T-helper 2 cell treated with Interferon-gamma antibody and Interleukin-4, amounts not matched to agents 5 μg/mL and 100 μg/mL, for 36 hours (primary cell): ENCODE measurements around the gene DIDO1.
A peak's percentile ranks its signal among the peaks of the same experiment; 100 is the strongest.

Source experiments
- DNase-seq: peaks from one replicate; pipeline ENCODE4 v3.0.0; 2021; ENCODE audit warnings: low spot score
- H3K27ac Mint-ChIP-seq: one replicate; pipeline ENCODE4 v1.8.0; 2021; ENCODE audit warnings: mild to moderate bottlenecking, mixed read lengths
- H3K27me3 Mint-ChIP-seq: one replicate; pipeline ENCODE4 v1.8.0; 2021; ENCODE audit warnings: low read depth, mixed read lengths
- H3K36me3 Mint-ChIP-seq: one replicate; pipeline ENCODE4 v1.8.0; 2021; ENCODE audit warnings: low read depth, mixed read lengths
- H3K4me1 Mint-ChIP-seq: one replicate; pipeline ENCODE4 v1.8.0; 2021; ENCODE audit warnings: low read depth, mixed read lengths
- H3K4me3 Mint-ChIP-seq: one replicate; pipeline ENCODE4 v1.8.0; 2022; ENCODE audit warnings: mild to moderate bottlenecking, moderate library complexity, mixed read lengths
- H3K9me3 Mint-ChIP-seq: one replicate; pipeline ENCODE4 v1.8.0; 2021; ENCODE audit warnings: mixed read lengths

Gene DIDO1

GRCh38 chr20:62926229-62927127 is at the start of gene DIDO1:
Gene DIDO1, minus strand, starts transcription at chr20:62926505.
- Mint-ChIP-seq H3K27me3 (no peaks in the 10 kb centered on the region), H3K9me3 (no peaks in the 10 kb centered on the region), H3K36me3 (peaks cover 27% of the 10 kb centered on the region), H3K27ac (peak within 1 kb of the TSS; percentile 90), H3K4me3 (peak within 1 kb of the TSS; percentile 94), H3K4me1 (peaks cover 53% of the 10 kb centered on the region)
- peak; percentile 92 for DNase-seq

- Mint-ChIP-seq H3K4me1 (peaks cover 32% of the 10 kb centered on the region), H3K36me3 (no peaks in the 10 kb centered on the region), H3K27me3 (peaks cover 67% of the 10 kb centered on the region), H3K4me3 (no peak overlapping the region), H3K9me3 (no peaks in the 10 kb centered on the region), H3K27ac (no peak overlapping the region)
- DNase-seq, result no peak
Measured at GRCh38 chr20:62975251-62975760, 49.0 kb upstream of the DIDO1 start.

DNA sequence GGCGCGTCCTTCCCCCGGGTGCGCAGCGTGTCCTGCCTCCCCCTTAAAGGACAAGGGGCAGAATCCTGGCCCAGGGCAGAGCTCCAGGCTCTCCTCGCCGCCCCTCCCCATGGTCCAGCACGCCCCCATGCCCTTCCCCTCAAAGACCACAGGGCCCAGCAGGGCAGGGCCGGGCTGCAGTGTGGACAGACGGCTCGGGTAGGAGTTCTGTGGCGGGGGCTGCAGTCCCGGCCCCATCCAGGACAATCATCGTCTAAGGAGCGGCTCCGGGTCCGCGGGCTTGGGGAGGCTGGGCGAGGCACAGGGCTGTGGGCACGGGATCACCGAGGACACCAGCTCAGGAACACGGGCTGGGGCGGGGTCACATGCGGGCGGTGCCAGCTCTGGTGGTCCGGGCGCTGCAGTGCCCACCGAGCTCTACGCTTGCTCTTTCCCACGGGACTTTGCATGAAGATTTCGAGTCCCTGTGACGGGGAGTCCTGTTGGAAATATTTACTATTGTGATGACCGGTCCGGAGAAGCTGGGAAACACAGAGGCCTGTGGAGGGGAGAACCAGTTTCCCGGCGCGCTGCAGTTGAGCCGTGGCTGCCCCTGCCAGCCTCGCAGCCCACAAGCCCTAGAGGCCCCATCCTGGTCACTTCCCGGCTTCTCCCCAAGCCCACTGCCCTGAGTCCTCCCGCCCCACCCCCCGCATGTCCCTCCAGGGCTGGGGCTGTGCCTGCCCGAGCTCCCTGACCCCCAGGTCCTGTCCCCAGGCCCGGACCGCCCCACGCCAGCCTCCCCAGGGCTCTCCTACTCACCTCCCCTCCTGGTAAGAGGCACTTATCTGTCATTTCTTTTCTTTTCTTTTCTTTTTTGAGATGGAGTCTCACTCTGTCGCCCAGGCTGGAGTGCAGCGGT is 46.8 kb upstream of the DIDO1 start:
- DNase-seq, result no peak
- Mint-ChIP-seq H3K4me1 (peaks cover 20% of the 10 kb centered on the region), H3K4me3 (no peak overlapping the region), H3K9me3 (no peaks in the 10 kb centered on the region), H3K27ac (no peak overlapping the region), H3K27me3 (peaks cover 51% of the 10 kb centered on the region), H3K36me3 (no peaks in the 10 kb centered on the region)

GRCh38 chr20:62971950-62972844 is 45.9 kb upstream of the DIDO1 start:
- DNase-seq, result peak; percentile 80
- Mint-ChIP-seq H3K4me3 (peak overlapping the region; percentile 33), H3K9me3 (no peaks in the 10 kb centered on the region), H3K36me3 (no peaks in the 10 kb centered on the region), H3K27ac (no peak overlapping the region), H3K4me1 (peaks cover 11% of the 10 kb centered on the region), H3K27me3 (peaks cover 50% of the 10 kb centered on the region)

DNA sequence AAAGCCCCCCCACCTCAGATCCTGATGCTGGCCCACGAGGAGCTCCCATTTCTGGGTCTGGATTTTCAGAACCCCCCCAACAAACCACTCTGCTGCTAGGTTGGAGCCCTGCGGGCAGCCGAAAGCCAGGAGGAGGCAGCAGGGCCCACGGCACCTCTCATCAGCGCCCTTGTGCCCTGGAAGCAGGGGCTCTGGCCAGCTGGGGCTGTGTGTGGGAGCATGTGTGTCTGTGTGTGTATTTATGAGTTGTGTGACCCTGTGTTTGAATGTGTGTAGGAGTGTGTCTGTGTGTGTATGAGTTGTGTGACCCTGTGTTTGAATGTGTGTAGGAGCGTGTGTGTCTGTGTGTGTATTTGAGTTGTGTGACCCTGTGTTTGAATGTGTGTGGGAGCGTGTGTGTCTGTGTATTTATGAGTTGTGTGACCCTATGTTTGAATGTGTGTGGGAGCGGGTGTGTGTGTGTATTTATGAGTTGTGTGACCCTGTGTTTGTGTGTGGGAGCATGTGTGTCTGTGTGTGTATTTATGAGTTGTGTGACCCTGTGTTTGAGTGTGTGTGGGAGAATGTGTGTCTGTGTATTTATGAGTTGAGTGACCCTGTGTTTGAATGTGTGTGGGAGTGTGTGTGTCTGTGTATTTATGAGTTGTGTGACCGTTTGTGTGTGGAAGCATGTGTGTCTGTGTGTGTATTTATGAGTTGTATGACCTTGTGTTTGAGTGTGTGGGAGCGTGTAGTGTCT is 45.1 kb upstream of the DIDO1 start:
- Mint-ChIP-seq H3K27me3 (peaks cover 45% of the 10 kb centered on the region), H3K9me3 (no peaks in the 10 kb centered on the region), H3K36me3 (no peaks in the 10 kb centered on the region), H3K4me1 (peaks cover 11% of the 10 kb centered on the region), H3K27ac (no peak overlapping the region), H3K4me3 (no peak overlapping the region)
- no peak for DNase-seq

DNA sequence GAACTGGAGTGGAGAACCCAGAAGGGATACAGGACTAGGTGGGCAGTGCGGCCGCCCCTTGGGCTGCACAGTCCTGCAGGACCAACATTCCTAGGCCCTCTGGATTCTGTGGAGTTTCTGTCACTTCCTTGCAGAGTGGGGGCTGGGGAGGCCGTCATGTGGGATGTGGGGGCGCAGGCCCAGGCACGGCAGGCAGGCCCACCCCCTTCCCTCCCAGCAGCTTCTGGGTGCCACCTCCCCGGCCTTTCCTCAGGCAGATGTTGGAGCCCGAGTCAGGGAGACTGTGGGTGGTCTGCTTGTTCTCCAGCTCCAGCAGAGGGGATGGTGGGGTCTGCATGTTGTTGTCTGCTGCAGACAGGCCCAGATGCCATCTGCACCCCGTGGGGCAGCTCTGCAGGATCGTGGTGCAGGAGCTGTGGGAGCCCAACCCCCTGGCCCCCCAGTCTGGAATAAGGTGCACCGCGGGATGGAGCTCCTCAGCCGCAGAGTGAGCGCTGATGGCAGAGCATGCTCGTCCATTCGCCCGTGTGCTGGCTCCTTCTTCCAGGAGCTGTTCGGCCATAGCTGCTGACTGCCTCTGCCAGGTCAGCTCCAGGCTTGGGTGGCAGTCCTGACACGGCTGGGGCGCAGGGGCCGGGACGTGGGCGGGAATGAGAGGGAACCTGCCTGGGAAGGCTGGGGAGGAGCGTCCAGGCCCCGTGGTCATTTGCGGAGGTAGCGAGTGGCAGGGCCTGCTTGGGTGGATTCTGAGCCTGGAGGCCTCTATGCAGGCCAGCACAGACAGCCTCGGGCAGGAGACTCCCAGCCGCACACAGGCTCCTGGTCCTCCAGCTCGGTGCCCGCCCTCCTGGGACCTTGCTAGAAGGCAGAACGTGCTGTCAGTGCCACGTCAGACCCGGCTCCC is 44.3 kb upstream of the DIDO1 start:
- Mint-ChIP-seq H3K27me3 (peaks cover 41% of the 10 kb centered on the region), H3K9me3 (no peaks in the 10 kb centered on the region), H3K27ac (no peak overlapping the region), H3K4me3 (no peak overlapping the region), H3K4me1 (peaks cover 11% of the 10 kb centered on the region), H3K36me3 (no peaks in the 10 kb centered on the region)
- no peak for DNase-seq

DNA sequence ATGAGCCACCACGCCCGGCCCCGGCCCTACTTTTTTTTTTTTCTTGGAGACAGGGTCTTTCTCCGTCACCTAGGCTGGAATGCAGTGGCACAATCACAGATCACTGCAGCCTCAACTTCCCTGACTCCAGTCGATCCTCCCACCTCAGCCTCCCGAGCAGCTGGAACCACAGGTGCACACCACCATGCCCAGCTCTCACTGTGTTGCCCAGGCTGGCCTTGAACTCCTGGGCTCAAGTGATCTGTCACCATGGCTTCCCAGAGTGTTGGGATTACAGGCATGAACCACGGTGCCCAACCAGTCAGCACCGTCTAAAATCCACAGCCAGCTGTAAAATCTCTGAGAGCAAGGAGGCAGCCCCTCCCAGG is 43.6 kb upstream of the DIDO1 start:
- Mint-ChIP-seq H3K4me3 (no peak overlapping the region), H3K27ac (no peak overlapping the region), H3K9me3 (no peaks in the 10 kb centered on the region), H3K27me3 (peaks cover 36% of the 10 kb centered on the region), H3K36me3 (no peaks in the 10 kb centered on the region), H3K4me1 (peaks cover 11% of the 10 kb centered on the region)
- no peak for DNase-seq

- Mint-ChIP-seq H3K27me3 (peaks cover 30% of the 10 kb centered on the region), H3K9me3 (no peaks in the 10 kb centered on the region), H3K27ac (no peak overlapping the region), H3K4me1 (peaks cover 11% of the 10 kb centered on the region), H3K4me3 (no peak overlapping the region), H3K36me3 (no peaks in the 10 kb centered on the region)
- DNase-seq, result no peak
Measured at GRCh38 chr20:62969179-62969760, 43.0 kb upstream of the DIDO1 start.

- Mint-ChIP-seq H3K27ac (no peak overlapping the region), H3K4me1 (peaks cover 11% of the 10 kb centered on the region), H3K27me3 (peaks cover 23% of the 10 kb centered on the region), H3K4me3 (no peak overlapping the region), H3K9me3 (no peaks in the 10 kb centered on the region), H3K36me3 (no peaks in the 10 kb centered on the region)
- no peak for DNase-seq
Measured at GRCh38 chr20:62968378-62969178, 42.3 kb upstream of the DIDO1 start.

DNA sequence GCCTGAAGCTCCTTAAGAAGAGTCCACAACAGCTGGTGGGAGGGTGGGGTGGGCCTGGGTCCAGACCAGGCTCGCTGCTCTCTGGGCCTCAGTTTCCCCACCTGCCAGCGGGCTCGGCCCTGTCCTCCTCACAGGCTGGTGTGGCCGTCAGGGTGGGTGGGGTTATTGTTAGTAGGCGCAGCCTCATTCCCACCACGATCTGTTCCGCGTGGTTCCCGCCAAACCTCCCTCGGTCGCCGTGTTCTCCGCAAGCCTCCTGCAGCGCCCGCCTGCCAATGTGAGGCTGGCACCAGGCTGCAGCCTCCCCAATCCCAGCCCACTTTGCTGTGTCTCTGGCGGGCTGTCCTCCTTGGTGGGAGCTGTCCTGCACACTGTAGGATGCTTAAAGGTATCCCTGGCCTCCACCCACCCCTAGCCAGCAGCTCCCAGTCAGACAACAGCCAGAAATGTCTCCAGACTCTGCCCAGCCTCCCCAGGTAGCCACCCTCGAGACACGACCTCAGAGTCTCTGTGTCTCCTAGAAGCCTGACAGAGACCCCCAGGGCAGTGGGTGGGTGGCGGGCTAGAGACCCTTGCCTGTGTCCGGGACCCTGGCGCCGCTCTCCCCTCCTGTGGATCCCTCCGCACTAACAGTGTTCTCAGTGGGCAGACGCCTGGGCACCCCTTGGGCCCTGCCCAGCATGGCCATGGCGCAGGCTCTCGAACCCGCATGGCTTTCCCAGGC is 41.5 kb upstream of the DIDO1 start:
- peaks cover 11% of the 10 kb centered on the region for H3K4me1 Mint-ChIP-seq
- H3K4me3 Mint-ChIP-seq, result no peak overlapping the region
- H3K36me3 Mint-ChIP-seq, result no peaks in the 10 kb centered on the region
- no peak for DNase-seq
- H3K9me3 Mint-ChIP-seq, result no peaks in the 10 kb centered on the region
- H3K27me3 Mint-ChIP-seq, result peaks cover 15% of the 10 kb centered on the region
- no peak overlapping the region for H3K27ac Mint-ChIP-seq

- Mint-ChIP-seq H3K4me3 (no peak overlapping the region), H3K27ac (no peak overlapping the region), H3K4me1 (peaks cover 7% of the 10 kb centered on the region), H3K36me3 (no peaks in the 10 kb centered on the region), H3K27me3 (peaks cover 11% of the 10 kb centered on the region), H3K9me3 (no peaks in the 10 kb centered on the region)
- no peak for DNase-seq
Measured at GRCh38 chr20:62967149-62967501, 40.8 kb upstream of the DIDO1 start.
